Thoracic aorta (tissue), 2 donors: Measurements from ENCODE around the gene OS9. TPM values are rescaled to one million over a fixed set of nuclear protein-coding genes. Genes with fewer than 3 reads are reported as not detected.
"Not testable (repeated sequence)": the region's sequence is repeated elsewhere in the genome, so short reads cannot be mapped to it uniquely, and the experiment has no call there.

Experiments
- ATAC-seq: fragments of 150-250 bp; one replicate; pipeline ENCODE4 v1.8.0; 2017; ENCODE audit warnings: low read depth; ENCODE audit not compliant: insufficient number of reproducible peaks, low FRiP score
- DNase-seq: peaks from one replicate; pipeline ENCODE4 v3.0.0-alpha.2; 2020; ENCODE audit warnings: low spot score
- H3K27ac ChIP-seq, 2 donors: fragments of 200-600 bp; sonication (generic); 1 replicate in 1 of 2; 2 replicates in 1 of 2; pipeline ENCODE4 v1.5.1; 2016; ENCODE audit warnings: mild to moderate bottlenecking in 2 of 2, moderate library complexity in 2 of 2
- H3K27me3 ChIP-seq: fragments of 200-600 bp; sonication (generic); replicated peaks from 2 replicates; pipeline ENCODE4 v1.6.0; 2016; ENCODE audit warnings: mild to moderate bottlenecking; ENCODE audit not compliant: insufficient read depth
- H3K36me3 ChIP-seq: fragments of 200-600 bp; sonication (generic); one replicate; pipeline ENCODE4 v1.5.1; 2016
- H3K4me1 ChIP-seq, 2 donors: fragments of 200-600 bp; sonication (generic); 1 replicate in 1 of 2; 2 replicates in 1 of 2; pipeline versions ENCODE4 v1.5.1 to v1.6.0; 2016; ENCODE audit warnings: low read depth in 2 of 2, mild to moderate bottlenecking in 1 of 2; ENCODE audit not compliant: control insufficient read depth in 1 of 2
- H3K4me3 ChIP-seq: fragments of 200-600 bp; sonication (generic); 2 replicates; pipeline ENCODE4 v1.5.1; 2016; ENCODE audit warnings: mild to moderate bottlenecking
- H3K9me3 ChIP-seq: fragments of 200-600 bp; sonication (generic); 2 replicates; pipeline ENCODE4 v1.5.1; 2016
- CTCF ChIP-seq: fragments of 200-600 bp; sonication (generic); IDR thresholded peaks from one replicate; pipeline ENCODE4 v1.5.1; 2019; ENCODE audit warnings: antibody characterized with exemption
- total RNA-seq, 2 donors: library from RNA; depleted of rRNA; stranded (reverse); fragments of >200 nt; gene quantifications; one replicate each; pipeline versions ENCODE4 v1.1.0 to v1.2.3, GENCODE V29; 2016

The OS9 gene
- total RNA-seq, 2 donors from 2014 or later: 253 to 381 TPM

GRCh38 chr12:57713209-57713608 is 19.3 kb downstream of the OS9 start:
- TF ChIP-seq CTCF: no peak
- Histone ChIP-seq H3K4me3 (no peak overlapping the region), H3K27ac (no peak overlapping the region), H3K4me1 (no peaks in the 10 kb centered on the region), H3K9me3 (no peaks in the 10 kb centered on the region), H3K36me3 (peaks cover 44% of the 10 kb centered on the region), H3K27me3 (no peaks in the 10 kb centered on the region)
- DNase-seq (no peak), ATAC-seq (no peak)

GRCh38 chr12:57715036-57715748 is 21.3 kb downstream of the OS9 start:
- not testable (repeated sequence) for DNase-seq, H3K9me3 ChIP-seq, H3K27me3 ChIP-seq, H3K4me1 ChIP-seq, H3K4me3 ChIP-seq, ATAC-seq, H3K27ac ChIP-seq
- H3K36me3 ChIP-seq: peaks cover 64% of the 10 kb centered on the region

GRCh38 chr12:57715786-57716185 is 21.9 kb downstream of the OS9 start:
- DNase-seq: no peak
- peaks cover 69% of the 10 kb centered on the region for H3K36me3 ChIP-seq
- no peak for ATAC-seq

GRCh38 chr12:57716305-57716704 is 22.4 kb downstream of the OS9 start:
- no peak for TF ChIP-seq CTCF

More at GRCh38 chr12:57715786-57716185, 21.9 kb downstream of the OS9 start:
- Histone ChIP-seq H3K27me3 (no peaks in the 10 kb centered on the region), H3K27ac (no peak overlapping the region), H3K9me3 (no peaks in the 10 kb centered on the region), H3K4me3 (no peak overlapping the region), H3K4me1 (no peaks in the 10 kb centered on the region)
- TF ChIP-seq CTCF: no peak

GRCh38 chr12:57717131-57717530 is 23.2 kb downstream of the OS9 start:
- no peak for DNase-seq

More at GRCh38 chr12:57716305-57716704, 22.4 kb downstream of the OS9 start:
- H3K36me3 ChIP-seq: peaks cover 73% of the 10 kb centered on the region
- no peaks in the 10 kb centered on the region for H3K27me3 ChIP-seq
- no peak for DNase-seq
- no peaks in the 10 kb centered on the region for H3K9me3 ChIP-seq
- ATAC-seq: no peak
- H3K4me3 ChIP-seq: no peak overlapping the region
- H3K4me1 ChIP-seq: no peaks in the 10 kb centered on the region
- no peak overlapping the region for H3K27ac ChIP-seq

More at GRCh38 chr12:57717131-57717530, 23.2 kb downstream of the OS9 start:
- no peaks in the 10 kb centered on the region for H3K9me3 ChIP-seq
- TF ChIP-seq CTCF: no peak
- no peaks in the 10 kb centered on the region for H3K27me3 ChIP-seq
- H3K36me3 ChIP-seq: peaks cover 74% of the 10 kb centered on the region
- no peaks in the 10 kb centered on the region for H3K4me1 ChIP-seq
- H3K4me3 ChIP-seq: no peak overlapping the region
- no peak overlapping the region for H3K27ac ChIP-seq
- ATAC-seq: no peak
